ENCODE results near the gene ADAM15.

ADAM15 gene

GRCh38 chr1:155022927-155023236, 28.2 kb upstream of the ADAM15 start:
- no peaks in the 10 kb centered on the region for H3K9me3 ChIP-seq (ENCODE audit: insufficient read depth, low read length)
- H3K9me2 ChIP-seq (replicated peaks; ENCODE audit: insufficient read depth, low read length) = no peaks in the 10 kb centered on the region
- H3K27me3 ChIP-seq (ENCODE audit: low read length) = no peaks in the 10 kb centered on the region
- no peaks in the 10 kb centered on the region for H3K79me2 ChIP-seq (ENCODE audit: insufficient read depth, low read length)
- no peak overlapping the region for H2AFZ ChIP-seq (ENCODE audit: low read depth, low read length, severe bottlenecking)
- no peak overlapping the region for H3K4me3 ChIP-seq (ENCODE audit: insufficient read depth, low read length, poor library complexity, severe bottlenecking)
- TF ChIP-seq CTCF (IDR thresholded peaks at IDR 0.05; ENCODE audit: insufficient read depth, low read length, poor library complexity, severe bottlenecking) (no peak), EZH2phosphoT487 (conservative IDR thresholded peaks at IDR 0.05; ENCODE audit: low read length) (no peak)
- no peaks in the 10 kb centered on the region for H4K20me1 ChIP-seq (ENCODE audit: low read depth, low read length)
- no peak overlapping the region for H3K4me2 ChIP-seq (ENCODE audit: low read depth, low read length, poor library complexity, severe bottlenecking)
- no peaks in the 10 kb centered on the region for H3F3A ChIP-seq (ENCODE audit: insufficient read depth)
- H3K27ac ChIP-seq (ENCODE audit: low read depth, low read length) = no peak overlapping the region
- no peak overlapping the region for H3K9ac ChIP-seq (ENCODE audit: low read length)
- H3K36me3 ChIP-seq (ENCODE audit: low read length) = no peaks in the 10 kb centered on the region

- Histone ChIP-seq H3K36me3 (ENCODE audit: low read length) (no peaks in the 10 kb centered on the region), H3F3A (ENCODE audit: insufficient read depth) (no peaks in the 10 kb centered on the region), H3K79me2 (ENCODE audit: insufficient read depth, low read length) (no peaks in the 10 kb centered on the region), H3K27me3 (ENCODE audit: low read length) (no peaks in the 10 kb centered on the region), H2AFZ (ENCODE audit: low read depth, low read length, severe bottlenecking) (no peak overlapping the region), H3K9me2 (replicated peaks; ENCODE audit: insufficient read depth, low read length) (no peaks in the 10 kb centered on the region), H3K9me3 (ENCODE audit: insufficient read depth, low read length) (no peaks in the 10 kb centered on the region), H3K4me3 (ENCODE audit: insufficient read depth, low read length, poor library complexity, severe bottlenecking) (no peak overlapping the region), H3K9ac (ENCODE audit: low read length) (no peak overlapping the region), H4K20me1 (ENCODE audit: low read depth, low read length) (no peaks in the 10 kb centered on the region), H3K27ac (ENCODE audit: low read depth, low read length) (no peak overlapping the region), H3K4me2 (ENCODE audit: low read depth, low read length, poor library complexity, severe bottlenecking) (no peak overlapping the region)
- no peak for TF ChIP-seq CTCF (IDR thresholded peaks at IDR 0.05; ENCODE audit: insufficient read depth, low read length, poor library complexity, severe bottlenecking)
- TF ChIP-seq EZH2phosphoT487 (conservative IDR thresholded peaks at IDR 0.05; ENCODE audit: low read length) = no peak
These were observed 27.5 kb upstream of the ADAM15 start for GRCh38 chr1:155023627-155024026.

DNA sequence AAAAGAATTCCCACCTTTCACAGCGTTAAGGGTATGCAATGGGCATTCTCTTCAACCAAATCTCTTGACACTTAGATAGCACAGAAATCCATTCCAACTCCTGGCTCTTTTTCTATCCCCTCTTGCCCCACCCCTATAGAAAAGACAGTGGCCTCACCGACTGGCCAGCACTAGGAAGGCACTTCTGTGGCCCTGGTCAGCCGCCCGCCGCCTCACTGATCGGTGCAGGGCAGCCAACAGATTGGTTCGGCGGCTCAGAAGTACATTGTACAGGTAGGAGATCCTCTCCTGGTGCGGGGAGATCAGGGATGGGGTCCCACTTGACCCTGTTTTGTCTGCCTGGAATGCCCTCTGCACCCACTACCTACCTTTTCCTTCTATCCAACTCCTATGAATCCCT, 26.8 kb upstream of the ADAM15 start:
- Histone ChIP-seq H3F3A (ENCODE audit: insufficient read depth) (no peaks in the 10 kb centered on the region), H4K20me1 (ENCODE audit: low read depth, low read length) (no peaks in the 10 kb centered on the region), H3K27ac (ENCODE audit: low read depth, low read length) (no peak overlapping the region)

More for the DNA sequence above, 26.8 kb upstream of the ADAM15 start:
- H3K9me3 ChIP-seq (ENCODE audit: insufficient read depth, low read length) = no peaks in the 10 kb centered on the region
- H3K4me3 ChIP-seq (ENCODE audit: insufficient read depth, low read length, poor library complexity, severe bottlenecking) = no peak overlapping the region
- no peaks in the 10 kb centered on the region for H3K36me3 ChIP-seq (ENCODE audit: low read length)
- no peaks in the 10 kb centered on the region for H3K79me2 ChIP-seq (ENCODE audit: insufficient read depth, low read length)
- H2AFZ ChIP-seq (ENCODE audit: low read depth, low read length, severe bottlenecking) = no peak overlapping the region
- H3K27me3 ChIP-seq (ENCODE audit: low read length) = no peaks in the 10 kb centered on the region
- no peak overlapping the region for H3K9ac ChIP-seq (ENCODE audit: low read length)
- no peak overlapping the region for H3K4me2 ChIP-seq (ENCODE audit: low read depth, low read length, poor library complexity, severe bottlenecking)
- no peaks in the 10 kb centered on the region for H3K9me2 ChIP-seq (replicated peaks; ENCODE audit: insufficient read depth, low read length)
- no peak for TF ChIP-seq EZH2phosphoT487 (conservative IDR thresholded peaks at IDR 0.05; ENCODE audit: low read length)
- no peak for TF ChIP-seq CTCF (IDR thresholded peaks at IDR 0.05; ENCODE audit: insufficient read depth, low read length, poor library complexity, severe bottlenecking)
